Mesothelial cell of epicardium (in vitro differentiated cells): Measurements from ENCODE around the gene EIF4EBP3. TPM values are rescaled to one million over a fixed set of nuclear protein-coding genes. Genes with fewer than 3 reads are reported as not detected.

Experiments
- DNase-seq, 2 experiments: peaks; one replicate each; pipeline ENCODE4 v3.0.0; 2021; ENCODE audit warnings: low spot score in 2 of 2; ENCODE audit not compliant: unreplicated experiment in 2 of 2
- H3K27ac Mint-ChIP-seq: 2 replicates; pipeline ENCODE4 v1.8.0; 2021; ENCODE audit warnings: mixed read lengths
- H3K27me3 Mint-ChIP-seq: 2 replicates; pipeline ENCODE4 v1.8.0; 2021; ENCODE audit warnings: low read depth, mixed read lengths
- H3K36me3 Mint-ChIP-seq: 2 replicates; pipeline ENCODE4 v1.8.0; 2021; ENCODE audit warnings: mixed read lengths
- H3K4me1 Mint-ChIP-seq: 2 replicates; pipeline ENCODE4 v1.8.0; 2021; ENCODE audit warnings: mixed read lengths
- H3K4me3 Mint-ChIP-seq: 2 replicates; pipeline ENCODE4 v1.8.0; 2021; ENCODE audit warnings: mild to moderate bottlenecking, moderate library complexity, mixed read lengths
- H3K9me3 Mint-ChIP-seq: 2 replicates; pipeline ENCODE4 v1.8.0; 2021; ENCODE audit warnings: mixed read lengths
- total RNA-seq: library from RNA; stranded (reverse); gene quantifications from 3 replicates; pipeline ENCODE4 v1.2.1, GENCODE V29; 2021
- TF ChIP-seq, protein P1 (sequence below): fragments of 200-600 bp; sonication (generic); IDR thresholded peaks from one replicate; pipeline ENCODE4 v1.5.0; 2021; ENCODE audit warnings: antibody characterized with exemption; ENCODE audit not compliant: unreplicated experiment

Gene EIF4EBP3
- 5.2 to 7.6 TPM (median 5.9 TPM) in 3 replicates for total RNA-seq

DNA sequence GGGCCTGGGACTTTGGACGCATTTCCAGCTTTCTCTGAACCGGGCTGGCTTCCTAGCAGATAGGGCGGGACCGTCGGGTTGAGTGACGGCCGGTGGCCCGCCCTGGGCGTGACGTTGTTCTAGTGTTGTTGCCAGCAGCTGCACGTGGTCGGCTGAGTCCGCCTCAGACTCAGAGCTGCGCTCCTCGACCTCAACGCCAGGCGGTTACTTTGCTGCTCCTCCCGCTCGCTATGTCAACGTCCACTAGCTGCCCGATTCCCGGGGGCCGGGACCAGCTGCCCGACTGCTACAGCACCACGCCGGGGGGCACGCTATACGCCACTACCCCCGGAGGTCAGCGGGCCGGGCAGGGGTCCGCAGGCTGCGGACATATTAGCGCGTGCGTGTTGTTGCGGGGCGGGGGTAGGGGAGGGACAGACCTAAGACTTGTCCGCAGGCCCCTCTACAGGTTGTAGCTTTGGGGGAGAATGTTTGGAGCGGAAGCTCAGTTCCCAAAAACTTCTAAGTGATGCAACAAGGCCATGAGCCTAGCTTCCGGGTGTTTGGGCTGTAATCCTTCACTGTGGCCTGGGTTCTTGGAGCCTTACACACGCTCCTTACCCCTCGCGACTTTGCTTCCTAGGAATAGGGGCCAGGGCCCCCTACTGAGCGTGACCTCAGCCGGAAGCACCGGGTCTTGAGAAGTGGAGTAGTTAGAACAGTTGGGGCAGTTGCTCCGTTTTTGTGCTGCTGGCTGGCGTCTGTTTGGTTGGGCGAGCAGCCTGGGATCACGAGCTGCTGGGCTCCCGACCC, at the start of gene EIF4EBP3:
Gene EIF4EBP3 (plus strand): TSS at position 155 of the 792 bp plus-strand sequence. CDS start 76 bp downstream, at position 231.
- TF ChIP-seq, protein P1, sequence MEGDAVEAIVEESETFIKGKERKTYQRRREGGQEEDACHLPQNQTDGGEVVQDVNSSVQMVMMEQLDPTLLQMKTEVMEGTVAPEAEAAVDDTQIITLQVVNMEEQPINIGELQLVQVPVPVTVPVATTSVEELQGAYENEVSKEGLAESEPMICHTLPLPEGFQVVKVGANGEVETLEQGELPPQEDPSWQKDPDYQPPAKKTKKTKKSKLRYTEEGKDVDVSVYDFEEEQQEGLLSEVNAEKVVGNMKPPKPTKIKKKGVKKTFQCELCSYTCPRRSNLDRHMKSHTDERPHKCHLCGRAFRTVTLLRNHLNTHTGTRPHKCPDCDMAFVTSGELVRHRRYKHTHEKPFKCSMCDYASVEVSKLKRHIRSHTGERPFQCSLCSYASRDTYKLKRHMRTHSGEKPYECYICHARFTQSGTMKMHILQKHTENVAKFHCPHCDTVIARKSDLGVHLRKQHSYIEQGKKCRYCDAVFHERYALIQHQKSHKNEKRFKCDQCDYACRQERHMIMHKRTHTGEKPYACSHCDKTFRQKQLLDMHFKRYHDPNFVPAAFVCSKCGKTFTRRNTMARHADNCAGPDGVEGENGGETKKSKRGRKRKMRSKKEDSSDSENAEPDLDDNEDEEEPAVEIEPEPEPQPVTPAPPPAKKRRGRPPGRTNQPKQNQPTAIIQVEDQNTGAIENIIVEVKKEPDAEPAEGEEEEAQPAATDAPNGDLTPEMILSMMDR, result peak; percentile 63
- peak within 1 kb of the TSS; percentile 64 for H3K4me3 Mint-ChIP-seq
- peak within 1 kb of the TSS; percentile 85 for H3K27ac Mint-ChIP-seq
- H3K9me3 Mint-ChIP-seq, result no peaks in the 10 kb centered on the region
- no peaks in the 10 kb centered on the region for H3K27me3 Mint-ChIP-seq
- peaks cover 19% of the 10 kb centered on the region for H3K4me1 Mint-ChIP-seq
- peak; percentile 86 to 95 for DNase-seq
- H3K36me3 Mint-ChIP-seq, result peaks cover 18% of the 10 kb centered on the region

DNA sequence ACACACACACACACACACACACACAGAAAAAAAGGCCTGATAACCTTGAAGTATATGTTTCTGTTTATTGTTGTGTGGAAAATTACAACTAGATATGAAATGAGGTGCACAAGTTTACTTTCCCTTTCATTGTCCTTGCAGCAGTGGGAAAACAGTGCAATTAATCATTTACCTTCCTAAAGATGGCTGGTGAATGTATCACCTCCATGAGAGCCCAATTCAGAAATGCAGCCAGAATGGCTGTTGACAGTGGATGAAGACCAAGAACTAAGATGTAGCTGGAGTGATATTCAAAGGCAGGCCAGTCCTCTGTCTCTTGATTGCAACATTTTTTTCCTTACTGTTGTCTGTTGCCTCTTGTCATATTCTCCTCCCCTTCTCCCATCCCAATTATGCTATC, 49.6 kb upstream of the EIF4EBP3 start:
- Mint-ChIP-seq H3K9me3 (no peaks in the 10 kb centered on the region), H3K4me3 (no peak overlapping the region), H3K27ac (no peak overlapping the region), H3K4me1 (no peaks in the 10 kb centered on the region), H3K27me3 (no peaks in the 10 kb centered on the region), H3K36me3 (peaks cover 16% of the 10 kb centered on the region)
- TF ChIP-seq, protein P1, result no peak
- DNase-seq, result no peak

DNA sequence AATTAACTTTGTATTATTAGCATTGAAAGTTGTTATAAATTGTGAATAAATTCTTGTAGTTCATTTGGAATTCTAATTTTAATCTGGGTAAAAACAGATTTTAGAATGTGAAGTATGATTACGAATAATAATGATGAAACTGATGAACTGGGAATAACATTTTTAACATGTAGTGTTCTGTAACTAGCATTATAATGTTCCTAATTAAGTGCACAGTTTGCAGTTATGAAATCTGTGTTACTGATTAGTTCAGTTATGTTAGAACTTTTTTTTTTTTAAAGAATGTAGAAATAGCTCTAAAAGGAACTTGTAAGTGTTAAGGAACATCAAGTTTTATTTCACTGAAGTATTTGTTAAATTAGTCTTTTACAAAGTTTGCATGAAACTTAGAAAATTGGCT, 48.9 kb upstream of the EIF4EBP3 start:
- Mint-ChIP-seq H3K27ac (no peak overlapping the region), H3K27me3 (no peaks in the 10 kb centered on the region), H3K4me3 (no peak overlapping the region), H3K9me3 (no peaks in the 10 kb centered on the region), H3K36me3 (peaks cover 13% of the 10 kb centered on the region), H3K4me1 (no peaks in the 10 kb centered on the region)
- TF ChIP-seq, protein P1, result no peak
- DNase-seq, result no peak

DNA sequence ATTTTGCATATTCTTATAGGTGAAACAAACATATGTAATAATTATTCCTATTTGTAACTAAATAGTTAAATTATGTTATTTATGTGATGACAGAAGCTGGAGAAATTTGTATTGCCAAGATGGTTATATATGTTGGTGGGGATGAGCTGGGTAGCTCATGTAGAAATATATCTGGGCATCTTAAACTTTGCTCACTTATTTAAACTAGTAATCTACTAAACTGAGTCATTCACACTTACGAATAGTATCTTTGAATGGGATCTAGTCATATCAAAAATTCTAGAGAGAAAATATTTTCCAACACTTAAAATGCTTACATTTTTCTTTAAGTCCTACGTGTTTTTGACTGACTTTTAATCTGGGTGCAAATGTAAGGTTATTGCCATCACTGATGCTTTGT, 44.6 kb upstream of the EIF4EBP3 start:
- no peaks in the 10 kb centered on the region for H3K9me3 Mint-ChIP-seq
- no peak for DNase-seq
- H3K4me1 Mint-ChIP-seq, result no peaks in the 10 kb centered on the region
- H3K36me3 Mint-ChIP-seq, result peaks cover 17% of the 10 kb centered on the region
- H3K27me3 Mint-ChIP-seq, result no peaks in the 10 kb centered on the region
- H3K27ac Mint-ChIP-seq, result no peak overlapping the region
- no peak overlapping the region for H3K4me3 Mint-ChIP-seq
- TF ChIP-seq, protein P1, result no peak

DNA sequence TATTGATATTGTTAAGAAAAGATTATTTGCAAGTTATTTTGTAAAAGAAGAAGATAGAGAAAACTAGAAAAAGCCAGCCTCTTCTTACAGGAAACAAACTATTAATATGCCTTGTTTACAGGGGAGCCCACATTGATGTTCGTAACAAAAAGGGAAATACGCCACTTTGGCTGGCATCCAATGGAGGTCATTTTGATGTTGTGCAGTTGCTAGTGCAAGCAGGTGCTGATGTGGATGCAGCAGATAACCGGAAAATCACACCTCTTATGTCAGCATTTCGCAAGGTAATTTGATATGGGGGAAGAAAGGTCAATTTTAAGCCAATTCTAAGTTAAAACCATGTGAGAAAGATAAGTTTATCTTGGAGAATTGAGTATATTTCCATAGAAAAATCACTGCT, 37.6 kb upstream of the EIF4EBP3 start:
- Mint-ChIP-seq H3K27me3 (no peaks in the 10 kb centered on the region), H3K9me3 (no peaks in the 10 kb centered on the region), H3K27ac (no peak overlapping the region), H3K36me3 (peaks cover 50% of the 10 kb centered on the region), H3K4me1 (no peaks in the 10 kb centered on the region), H3K4me3 (no peak overlapping the region)
- TF ChIP-seq, protein P1, result no peak
- DNase-seq, result no peak
